ENCODE data around the gene TSC22D1.

The TSC22D1 gene

DNA sequence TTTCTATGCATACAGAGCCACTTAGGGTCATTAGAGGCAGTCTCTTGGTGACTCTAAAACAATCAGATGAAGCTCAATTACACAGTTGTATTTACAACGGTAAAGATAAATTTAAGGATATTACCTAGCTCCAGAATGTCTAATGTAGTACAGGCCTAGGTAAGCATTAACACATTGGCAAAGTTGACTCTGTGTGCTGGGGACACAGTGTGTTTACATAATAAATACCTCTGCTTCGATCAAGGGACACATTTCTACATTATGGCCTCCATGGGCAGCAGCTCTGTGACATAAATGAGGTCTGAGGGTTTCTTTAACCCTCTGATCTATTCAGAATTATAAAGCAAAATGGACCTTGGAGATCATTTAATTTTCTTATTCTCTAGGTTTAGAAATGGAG is 127.8 kb downstream of the TSC22D1 start:
- TF ChIP-seq SIN3A (IDR thresholded peaks at IDR 0.05; ENCODE audit: borderline replicate concordance, insufficient read depth, low read length) (no peak), POLR2AphosphoS5 (IDR thresholded peaks at IDR 0.05; ENCODE audit: low read depth, low read length) (no peak), FOXP2 (optimal IDR thresholded peaks at IDR 0.05; ENCODE audit: borderline replicate concordance, extremely low read depth, extremely low read length, insufficient read depth) (no peak), TAF1 (IDR thresholded peaks at IDR 0.05; ENCODE audit: borderline replicate concordance, insufficient read depth, low read length) (no peak)
- TF ChIP-seq, protein P1, sequence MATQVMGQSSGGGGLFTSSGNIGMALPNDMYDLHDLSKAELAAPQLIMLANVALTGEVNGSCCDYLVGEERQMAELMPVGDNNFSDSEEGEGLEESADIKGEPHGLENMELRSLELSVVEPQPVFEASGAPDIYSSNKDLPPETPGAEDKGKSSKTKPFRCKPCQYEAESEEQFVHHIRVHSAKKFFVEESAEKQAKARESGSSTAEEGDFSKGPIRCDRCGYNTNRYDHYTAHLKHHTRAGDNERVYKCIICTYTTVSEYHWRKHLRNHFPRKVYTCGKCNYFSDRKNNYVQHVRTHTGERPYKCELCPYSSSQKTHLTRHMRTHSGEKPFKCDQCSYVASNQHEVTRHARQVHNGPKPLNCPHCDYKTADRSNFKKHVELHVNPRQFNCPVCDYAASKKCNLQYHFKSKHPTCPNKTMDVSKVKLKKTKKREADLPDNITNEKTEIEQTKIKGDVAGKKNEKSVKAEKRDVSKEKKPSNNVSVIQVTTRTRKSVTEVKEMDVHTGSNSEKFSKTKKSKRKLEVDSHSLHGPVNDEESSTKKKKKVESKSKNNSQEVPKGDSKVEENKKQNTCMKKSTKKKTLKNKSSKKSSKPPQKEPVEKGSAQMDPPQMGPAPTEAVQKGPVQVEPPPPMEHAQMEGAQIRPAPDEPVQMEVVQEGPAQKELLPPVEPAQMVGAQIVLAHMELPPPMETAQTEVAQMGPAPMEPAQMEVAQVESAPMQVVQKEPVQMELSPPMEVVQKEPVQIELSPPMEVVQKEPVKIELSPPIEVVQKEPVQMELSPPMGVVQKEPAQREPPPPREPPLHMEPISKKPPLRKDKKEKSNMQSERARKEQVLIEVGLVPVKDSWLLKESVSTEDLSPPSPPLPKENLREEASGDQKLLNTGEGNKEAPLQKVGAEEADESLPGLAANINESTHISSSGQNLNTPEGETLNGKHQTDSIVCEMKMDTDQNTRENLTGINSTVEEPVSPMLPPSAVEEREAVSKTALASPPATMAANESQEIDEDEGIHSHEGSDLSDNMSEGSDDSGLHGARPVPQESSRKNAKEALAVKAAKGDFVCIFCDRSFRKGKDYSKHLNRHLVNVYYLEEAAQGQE (IDR thresholded peaks at IDR 0.05; ENCODE audit: insufficient read depth in 1 of 2, low read depth in 2 of 2, low read length in 2 of 2), result no peak

DNA sequence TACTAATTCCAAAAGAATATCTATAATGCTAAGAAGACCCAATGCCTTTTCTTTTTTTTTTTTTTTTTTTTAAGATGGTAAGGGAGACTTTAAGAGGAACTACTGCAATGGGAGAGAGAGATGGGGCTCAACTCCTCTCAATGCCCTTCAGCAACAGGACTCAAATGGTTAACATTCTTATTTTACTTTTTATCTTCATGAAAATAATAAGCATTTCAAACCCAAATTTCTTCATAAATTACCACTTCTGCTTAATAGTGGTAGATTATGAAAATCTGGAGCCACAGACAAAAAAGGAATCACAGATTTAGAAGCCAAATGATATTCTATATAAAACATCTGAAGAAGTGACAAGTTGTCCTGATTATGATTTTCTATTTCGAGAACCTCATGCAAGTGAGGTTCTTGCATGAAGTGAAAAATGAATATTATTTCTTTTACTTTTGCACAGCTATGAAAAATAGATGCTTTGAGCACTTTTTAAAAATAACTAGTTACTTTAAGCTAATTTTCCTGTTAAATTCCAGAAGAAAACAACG is 128.3 kb downstream of the TSC22D1 start:
- TF ChIP-seq FOXP2 (optimal IDR thresholded peaks at IDR 0.05; ENCODE audit: borderline replicate concordance, extremely low read depth, extremely low read length, insufficient read depth) (no peak), SIN3A (IDR thresholded peaks at IDR 0.05; ENCODE audit: borderline replicate concordance, insufficient read depth, low read length) (no peak)
- TF ChIP-seq, protein P1 (IDR thresholded peaks at IDR 0.05; ENCODE audit: insufficient read depth in 1 of 2, low read depth in 2 of 2, low read length in 2 of 2), result no peak

DNA sequence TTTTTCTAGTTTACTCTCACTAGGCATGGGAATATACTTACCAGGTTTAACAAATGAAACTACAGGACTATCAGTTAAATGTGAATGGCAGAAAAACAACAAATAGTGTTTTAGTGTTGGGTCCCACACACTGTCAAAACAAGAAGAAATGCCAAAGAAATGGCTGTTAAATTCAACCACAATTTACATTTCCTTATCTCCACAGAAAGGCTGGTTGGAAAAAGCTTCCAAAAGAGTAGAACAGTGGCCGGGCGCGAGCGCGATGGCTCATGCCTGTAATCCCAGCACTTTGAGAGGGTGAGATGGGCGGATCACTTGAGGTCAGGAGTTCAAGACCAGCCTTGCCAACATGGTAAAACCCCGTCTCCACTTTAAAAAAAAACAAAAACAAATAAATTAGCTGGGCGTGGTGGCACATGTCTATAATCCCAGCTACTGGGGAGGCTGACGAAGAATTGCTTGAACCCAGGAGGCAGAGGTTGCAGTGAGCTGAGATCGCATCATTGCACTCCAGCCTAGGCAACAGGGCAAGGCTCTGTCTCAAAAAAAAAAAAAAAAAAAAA is 136.0 kb downstream of the TSC22D1 start:
- TF ChIP-seq, protein P1 (IDR thresholded peaks at IDR 0.05; ENCODE audit: insufficient read depth in 1 of 2, low read depth in 2 of 2, low read length in 2 of 2), result no peak
- no peak for TF ChIP-seq FOXP2 (optimal IDR thresholded peaks at IDR 0.05; ENCODE audit: borderline replicate concordance, extremely low read depth, extremely low read length, insufficient read depth)
- TF ChIP-seq TAF1 (IDR thresholded peaks at IDR 0.05; ENCODE audit: borderline replicate concordance, insufficient read depth, low read length), result no peak
- no peak for TF ChIP-seq SIN3A (IDR thresholded peaks at IDR 0.05; ENCODE audit: borderline replicate concordance, insufficient read depth, low read length)
- no peak for TF ChIP-seq POLR2AphosphoS5 (IDR thresholded peaks at IDR 0.05; ENCODE audit: low read depth, low read length)

DNA sequence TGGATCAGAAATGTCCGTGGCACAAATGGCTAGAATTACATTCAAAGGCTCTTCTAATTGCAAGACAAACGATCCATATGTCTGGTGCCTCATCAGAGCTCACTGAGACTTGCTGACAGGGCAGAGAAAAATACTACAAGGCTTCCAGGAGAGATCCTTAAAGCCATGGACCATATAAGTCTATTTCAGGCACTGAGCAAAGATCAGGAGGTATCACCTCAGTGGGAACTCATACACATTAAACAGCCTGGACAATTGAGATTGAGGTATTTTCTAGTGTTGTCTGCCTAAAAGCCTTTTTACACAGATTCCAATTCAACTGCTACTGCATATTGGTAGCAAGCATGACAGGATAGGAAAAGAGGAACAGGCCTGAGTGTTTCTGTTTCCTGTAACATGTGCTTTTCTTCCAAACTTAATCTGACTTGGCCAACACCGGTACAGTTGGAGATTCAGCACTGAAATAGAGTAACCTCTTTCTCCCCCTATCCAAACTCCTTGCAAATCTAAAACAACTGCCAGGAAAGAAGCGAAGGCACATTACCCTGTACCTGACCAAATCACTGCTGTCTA is 136.6 kb downstream of the TSC22D1 start:
- no peak for TF ChIP-seq FOXP2 (optimal IDR thresholded peaks at IDR 0.05; ENCODE audit: borderline replicate concordance, extremely low read depth, extremely low read length, insufficient read depth)
- TF ChIP-seq, protein P1 (IDR thresholded peaks at IDR 0.05; ENCODE audit: insufficient read depth in 1 of 2, low read depth in 2 of 2, low read length in 2 of 2), result no peak
- no peak for TF ChIP-seq SIN3A (IDR thresholded peaks at IDR 0.05; ENCODE audit: borderline replicate concordance, insufficient read depth, low read length)
- TF ChIP-seq POLR2AphosphoS5 (IDR thresholded peaks at IDR 0.05; ENCODE audit: low read depth, low read length), result no peak
- no peak for TF ChIP-seq TAF1 (IDR thresholded peaks at IDR 0.05; ENCODE audit: borderline replicate concordance, insufficient read depth, low read length)

Measured in PFSK-1 (cell line).